H1 (cell line): ENCODE data around the gene UCKL1. TPM values are rescaled to one million over a fixed set of nuclear protein-coding genes. Genes with fewer than 3 reads are reported as not detected.

Experiments
- CTCF ChIA-PET: fragments of 300-600 bp; sonication (Branson Sonifier 250); formaldehyde crosslinking; loops from one replicate; lab custom pipeline; 2021; ENCODE audit not compliant: partially characterized antibody; lab: Charles Lee
- POLR2A ChIA-PET: fragments of 300-600 bp; sonication (Branson Sonifier 250); formaldehyde crosslinking; loops from one replicate; lab custom pipeline; 2021; ENCODE audit warnings: inconsistent platforms; ENCODE audit not compliant: partially characterized antibody; lab: Charles Lee
- DNase-seq, 2 experiments: peaks; one replicate each; pipeline versions ENCODE4 v3.0.0 to v3.0.0-alpha.2; 2010 to 2022; ENCODE audit warnings: low spot score in 2 of 2, low read depth in 1 of 2, mixed read lengths in 1 of 2
- FAIRE-seq: peaks from 2 replicates; lab custom pipeline; 2011; peaks lifted over from hg19 to GRCh38; lab: Jason Lieb, UNC
- H2AFZ ChIP-seq: 2 replicates; pipeline ENCODE4 v1.8.1; 2012; ENCODE audit warnings: low read length, inconsistent platforms
- H2AK5ac ChIP-seq: 2 replicates; pipeline ENCODE4 v1.6.1; 2013; ENCODE audit warnings: low read depth, low read length
- H2BK120ac ChIP-seq: replicated peaks from 2 replicates; pipeline ENCODE3; 2013; ENCODE audit warnings: low read depth, low read length, inconsistent platforms
- H2BK12ac ChIP-seq: 2 replicates; pipeline ENCODE4 v1.6.1; 2013; ENCODE audit warnings: low read depth, low read length
- H2BK15ac ChIP-seq: 2 replicates; pipeline ENCODE4 v1.6.1; 2013; ENCODE audit warnings: low read length
- H2BK20ac ChIP-seq: 2 replicates; pipeline ENCODE4 v1.6.1; 2013; ENCODE audit warnings: low read length
- H2BK5ac ChIP-seq: 2 replicates; pipeline ENCODE4 v1.6.1; 2013; ENCODE audit warnings: low read depth, low read length
- H3K14ac ChIP-seq: 2 replicates; pipeline ENCODE4 v1.6.1; 2013; ENCODE audit warnings: inconsistent platforms; ENCODE audit not compliant: insufficient read length
- H3K18ac ChIP-seq: 2 replicates; pipeline ENCODE4 v1.6.1; 2013; ENCODE audit warnings: low read length; ENCODE audit errors: extremely low read depth
- H3K23ac ChIP-seq: 2 replicates; pipeline ENCODE4 v1.6.1; 2013; ENCODE audit warnings: inconsistent platforms; ENCODE audit not compliant: insufficient read length
- H3K23me2 ChIP-seq: 2 replicates; pipeline ENCODE4 v1.6.1; 2013; ENCODE audit warnings: low read depth, low read length
- H3K27ac ChIP-seq: 2 replicates; pipeline ENCODE4 v1.6.1; 2011; ENCODE audit warnings: low read depth, low read length, inconsistent platforms
- H3K27me3 ChIP-seq, 4 experiments: replicated peaks in 1 of 4; 1 replicate in 1 of 4; 2 replicates in 3 of 4; pipeline versions ENCODE4 v1.6.1 to v1.8.1; 2011 to 2013; ENCODE audit warnings: low read length in 3 of 4, mild to moderate bottlenecking in 3 of 4, inconsistent platforms in 2 of 4, mixed read lengths in 2 of 4, moderate library complexity in 1 of 4; ENCODE audit not compliant: control insufficient read depth in 3 of 4, insufficient read depth in 3 of 4; ENCODE audit errors: extremely low read depth in 1 of 4
- H3K36me3 ChIP-seq, 4 experiments: 2 replicates each; pipeline versions ENCODE4 v1.6.1 to v1.8.1; 2011 to 2013; ENCODE audit warnings: mild to moderate bottlenecking in 4 of 4, low read length in 3 of 4, moderate library complexity in 2 of 4, control low read depth in 1 of 4, inconsistent platforms in 1 of 4; ENCODE audit not compliant: insufficient read depth in 4 of 4, control insufficient read depth in 2 of 4
- H3K4ac ChIP-seq: replicated peaks from 2 replicates; pipeline ENCODE3; 2013; ENCODE audit warnings: low read length, low read depth, mixed read lengths, inconsistent platforms; ENCODE audit not compliant: insufficient read length
- H3K4me1 ChIP-seq, 4 experiments: replicated peaks in 1 of 4; 1 replicate in 1 of 4; 2 replicates in 3 of 4; pipeline versions ENCODE4 v1.6.1 to v1.8.1; 2011 to 2013; ENCODE audit warnings: low read length in 3 of 4, inconsistent platforms in 2 of 4, mixed read lengths in 1 of 4; ENCODE audit not compliant: insufficient read depth in 4 of 4, control insufficient read depth in 3 of 4
- H3K4me2 ChIP-seq, 2 experiments: 2 replicates each; pipeline versions ENCODE4 v1.6.1 to v1.8.1; 2011 to 2013; ENCODE audit warnings: low read depth in 2 of 2, low read length in 2 of 2, control low read depth in 1 of 2, inconsistent platforms in 1 of 2, mild to moderate bottlenecking in 1 of 2; ENCODE audit not compliant: insufficient read depth in 1 of 2
- H3K4me3 ChIP-seq, 4 experiments: fragments of 200-600, 300-600 bp in 1 of 4; sonication (generic), shearing (Covaris generic), sonication (Bioruptor Twin) in 1 of 4; 2 replicates each; pipeline versions ENCODE4 v1.5.1 to v1.8.1; 2011 to 2016; ENCODE audit warnings: low read length in 4 of 4, low read depth in 3 of 4, control low read depth in 2 of 4, inconsistent platforms in 2 of 4, mild to moderate bottlenecking in 2 of 4, mixed read lengths in 1 of 4, moderate library complexity in 1 of 4; ENCODE audit not compliant: insufficient read depth in 2 of 4; ENCODE audit errors: extremely low read depth in 1 of 4
- H3K56ac ChIP-seq: replicated peaks from 2 replicates; pipeline ENCODE3; 2013; ENCODE audit warnings: low read depth, mild to moderate bottlenecking, mixed read lengths, low read length, inconsistent platforms; ENCODE audit not compliant: insufficient read length
- H3K79me1 ChIP-seq: 2 replicates; pipeline ENCODE4 v1.6.1; 2013; ENCODE audit warnings: low read depth, low read length, control low read depth
- H3K79me2 ChIP-seq, 2 experiments: 2 replicates each; pipeline versions ENCODE4 v1.6.1 to v1.8.1; 2012 to 2013; ENCODE audit warnings: low read length in 2 of 2, mild to moderate bottlenecking in 2 of 2, inconsistent platforms in 1 of 2; ENCODE audit not compliant: insufficient read depth in 2 of 2, control insufficient read depth in 1 of 2
- H3K9ac ChIP-seq, 4 experiments: replicated peaks in 1 of 4; 1 replicate in 1 of 4; 2 replicates in 3 of 4; pipeline versions ENCODE4 v1.6.1 to v1.8.1; 2011 to 2013; ENCODE audit warnings: low read depth in 3 of 4, low read length in 3 of 4, control low read depth in 2 of 4, mild to moderate bottlenecking in 2 of 4, moderate library complexity in 2 of 4, inconsistent platforms in 1 of 4; ENCODE audit errors: extremely low read depth in 1 of 4
- H3K9me3 ChIP-seq, 2 experiments: 2 replicates each; pipeline versions ENCODE4 v1.6.1 to v1.8.1; 2012 to 2013; ENCODE audit warnings: mild to moderate bottlenecking in 2 of 2, moderate library complexity in 2 of 2, control low read depth in 1 of 2, inconsistent platforms in 1 of 2, low read depth in 1 of 2, low read length in 1 of 2, mixed read lengths in 1 of 2; ENCODE audit not compliant: insufficient read depth in 2 of 2
- H4K20me1 ChIP-seq, 2 experiments: replicated peaks in 1 of 2; 2 replicates each; pipeline versions ENCODE3 to v1.8.1; 2011 to 2013; ENCODE audit warnings: inconsistent platforms in 2 of 2, low read length in 2 of 2, mild to moderate bottlenecking in 1 of 2; ENCODE audit not compliant: insufficient read depth in 2 of 2, control insufficient read depth in 1 of 2
- H4K5ac ChIP-seq: 2 replicates; pipeline ENCODE4 v1.6.1; 2013; ENCODE audit warnings: low read length, low read depth, mixed read lengths, inconsistent platforms; ENCODE audit not compliant: insufficient read length
- H4K8ac ChIP-seq: 2 replicates; pipeline ENCODE4 v1.8.0; 2013; ENCODE audit warnings: mild to moderate bottlenecking, moderate library complexity, low read length, inconsistent platforms; ENCODE audit not compliant: insufficient read depth; ENCODE audit errors: extremely low read depth
- H4K91ac ChIP-seq: replicated peaks from 2 replicates; pipeline ENCODE3; 2013; ENCODE audit warnings: low read length, mixed read lengths, inconsistent platforms; ENCODE audit not compliant: insufficient read length
- JUND ChIP-seq: IDR thresholded peaks from 2 replicates; pipeline ENCODE4 v1.6.1; 2011; ENCODE audit warnings: mild to moderate bottlenecking, improper control_type of control experiment, low read length
- PHF8 ChIP-seq: fragments of 200-600 bp; sonication (generic); conservative IDR thresholded peaks from 2 replicates; pipeline ENCODE4 v1.7.1; 2012; ENCODE audit warnings: low read depth, mild to moderate bottlenecking, inconsistent platforms, low read length, moderate library complexity
- RBBP5 ChIP-seq: IDR thresholded peaks from 2 replicates; pipeline ENCODE4 v1.7.1; 2012; ENCODE audit warnings: low read depth, mild to moderate bottlenecking, inconsistent platforms, low read length, moderate library complexity, borderline replicate concordance
- SAP30 ChIP-seq: fragments of 300-600 bp; sonication (generic); IDR thresholded peaks from 2 replicates; pipeline ENCODE4 v1.7.1; 2012; ENCODE audit warnings: low read length, moderate library complexity, mild to moderate bottlenecking, inconsistent platforms; ENCODE audit not compliant: insufficient read depth, insufficient replicate concordance
- SP1 ChIP-seq: IDR thresholded peaks from 2 replicates; pipeline ENCODE4 v1.6.1; 2011; ENCODE audit warnings: low read depth, low read length
- TAF1 ChIP-seq: IDR thresholded peaks from 2 replicates; pipeline ENCODE4 v1.6.1; 2011; ENCODE audit warnings: mild to moderate bottlenecking, low read depth, low read length
- WGBS, 2 experiments: shearing (Covaris generic) in 1 of 2; methylation state at CpG; one replicate each; pipeline versions ENCODE4 v1.1.6 to v1.1.7; 2013 to 2015; ENCODE audit warnings: low lambda C conversion rate in 2 of 2, mixed read lengths in 2 of 2, inconsistent platforms in 1 of 2, low coverage in 1 of 2, missing lambda C conversion rate in 1 of 2; ENCODE audit not compliant: insufficient replicate concordance in 2 of 2, insufficient coverage in 1 of 2, insufficient read length in 1 of 2; ENCODE audit errors: extremely low coverage in 1 of 2, missing lambda C conversion rate in 1 of 2; 5-methylcytosine and 5-hydroxymethylcytosine counted together
- long read RNA-seq, 2 experiments: library from RNA in 1 of 2; library from capped mRNA in 1 of 2; stranded (forward); transcript quantifications; one replicate each; pipeline ENCODE4 v2.0.0, GENCODE V29; 2021; ENCODE audit warnings: inconsistent platforms in 1 of 2
- polyA minus RNA-seq, 3 experiments: library from RNA; depleted of rRNA, polyadenylated mRNA; stranded (reverse); fragments of >200 nt; gene quantifications; 1 replicate in 2 of 3; 2 replicates in 1 of 3; pipeline ENCODE4 v1.2.3, GENCODE V29; 2011
- polyA plus RNA-seq, 7 experiments: library from polyadenylated mRNA; depleted of rRNA in 3 of 7; stranded (reverse) in 5 of 7; unstranded in 2 of 7; fragments of >200 nt in 5 of 7; fragments of 200-250 nt in 2 of 7; gene quantifications; 1 replicate in 5 of 7; 2 replicates in 1 of 7; 4 replicates in 1 of 7; pipeline versions ENCODE4 v1.2.1 to v1.2.3, GENCODE V29; 2011 to 2013; ENCODE audit warnings: missing spikeins in 2 of 7, mixed read lengths in 2 of 7
- total RNA-seq: library from RNA; stranded (reverse); fragmentation: NEBNext Ultra II Directional; extraction: Animal tissue kit (Norgen Biotek cat#: 25700); gene quantifications from 2 replicates; pipeline ENCODE4 v1.2.1, GENCODE V29; 2021
- TF ChIP-seq, protein P1 (sequence below): IDR thresholded peaks from 2 replicates; pipeline ENCODE4 v1.6.1; 2011; ENCODE audit warnings: low read depth, mild to moderate bottlenecking, low read length; ENCODE audit not compliant: insufficient read depth

Gene UCKL1
- total RNA-seq (36.5 and 37.4 TPM in 2 replicates), polyA plus RNA-seq (2011; rRNA removed) (91.2 and 106 TPM in 2 replicates), polyA minus RNA-seq (2011; rRNA and poly(A)+ RNA removed) (26.5 and 36.3 TPM in 2 replicates)
- polyA plus RNA-seq (2011; cell fraction: cytosol; rRNA removed): 73.4 TPM
- polyA plus RNA-seq (2011; cell fraction: nucleus; rRNA removed): 243 TPM
- 35.1 to 52.8 TPM (median 52.1 TPM) in 4 replicates for polyA plus RNA-seq (2012, experiment 1 of 2)
- 34.5 TPM for polyA plus RNA-seq (2012, experiment 2 of 2)
- polyA plus RNA-seq (2013, experiment 1 of 2): 26.4 TPM
- 24.2 TPM for polyA plus RNA-seq (2013, experiment 2 of 2)
- 28.2 TPM for polyA minus RNA-seq (2011; cell fraction: cytosol; rRNA and poly(A)+ RNA removed)
- 52.8 TPM for polyA minus RNA-seq (2011; cell fraction: nucleus; rRNA and poly(A)+ RNA removed)
- long read RNA-seq, experiment 1, partial matches to known transcripts: 16 of 32 reads
- long read RNA-seq, experiment 1, other reads (novel, unspliced or antisense): 16 of 32 reads
- long read RNA-seq, experiment 2, partial matches to known transcripts: 7 of 14 reads
- long read RNA-seq, experiment 2, other reads (novel, unspliced or antisense): 7 of 14 reads

DNA sequence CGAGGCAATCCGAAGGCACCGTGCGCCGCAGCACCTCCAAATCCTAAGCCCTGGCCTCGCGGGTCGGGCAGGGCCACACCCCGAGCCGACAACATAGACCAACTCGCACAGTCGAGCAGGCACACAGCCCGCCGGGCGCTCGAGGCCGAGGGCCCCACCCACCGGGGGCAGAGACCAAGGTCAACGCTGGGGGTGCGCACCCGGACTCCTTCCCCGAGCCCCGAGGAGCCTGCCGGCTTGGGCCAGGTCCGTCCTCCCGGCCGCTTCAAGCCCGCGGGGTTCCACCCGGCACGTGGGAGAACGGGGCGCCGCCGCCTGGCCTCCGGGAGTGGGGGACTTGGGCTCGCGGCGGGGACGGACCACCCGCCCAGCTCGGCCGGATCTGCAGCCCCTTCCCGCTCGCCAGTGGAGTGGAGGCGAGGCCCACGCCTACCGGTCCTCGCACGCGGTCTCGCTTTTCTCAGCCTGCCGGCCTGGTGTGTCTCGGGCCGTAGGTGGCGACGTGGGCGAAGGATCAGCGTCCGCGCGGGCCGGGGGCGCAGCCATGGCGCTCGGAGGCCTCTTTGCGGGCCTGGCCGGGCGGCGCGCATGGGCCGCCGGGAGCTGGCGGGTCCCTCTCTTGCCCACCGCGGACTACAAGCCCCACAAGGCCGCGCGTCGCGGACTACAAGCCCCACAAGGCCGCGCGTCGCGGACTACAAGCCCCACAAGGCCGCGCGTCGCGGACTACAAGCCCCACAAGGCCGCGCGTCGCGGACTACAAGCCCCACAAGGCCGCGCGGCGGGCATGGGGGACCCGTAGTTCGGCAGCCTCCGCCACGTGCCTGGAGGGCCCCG lies at the start of gene UCKL1:
TSS of gene UCKL1 (minus strand) at position 590 of the 837 bp plus-strand sequence. CDS start at position 546, 44 bp downstream.
- Histone ChIP-seq H2AFZ (peak within 1 kb of the TSS; percentile 67; the same call in 1 of the 2 replicates), H2AK5ac (no peak within 1 kb of the TSS), H3K4me2 (peak within 1 kb of the TSS; percentile 61 to 88)
- no peak for TF ChIP-seq SAP30
- TF ChIP-seq, protein P1, sequence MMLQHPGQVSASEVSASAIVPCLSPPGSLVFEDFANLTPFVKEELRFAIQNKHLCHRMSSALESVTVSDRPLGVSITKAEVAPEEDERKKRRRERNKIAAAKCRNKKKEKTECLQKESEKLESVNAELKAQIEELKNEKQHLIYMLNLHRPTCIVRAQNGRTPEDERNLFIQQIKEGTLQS: peak; percentile 76; the same call in 1 of the 2 replicates
- TF ChIP-seq SP1: peak; percentile 65; the same call in 1 of the 2 replicates
- no peak for TF ChIP-seq JUND
- TF ChIP-seq TAF1: 0 out of 2 replicates have a peak, but pooled peaks have one; percentile 58
- peak; percentile 53; the same call in 1 of the 2 replicates for TF ChIP-seq RBBP5
- TF ChIP-seq PHF8: peak; percentile 84

More for the DNA sequence above, at the start of gene UCKL1:
- peak within 1 kb of the TSS; percentile 97 for H2BK5ac ChIP-seq
- H3K56ac ChIP-seq: peak within 1 kb of the TSS; percentile 59
- CTCF ChIA-PET: interaction anchor here (0.7 to 2.9 kb wide), 5 partner anchors 16 to 60 kb away, joined by 3 to 14 read pairs (median 4); no protein-coding TSS in a partner anchor
- H3K36me3 ChIP-seq: peaks cover 0 to 7% (median 3%) of the 10 kb centered on the region in 4 experiments; a peak in 3 of 8 replicates
- peaks cover 0 to 19% (median 12%) of the 10 kb centered on the region in 4 experiments; a peak in 6 of 7 replicates for H3K4me1 ChIP-seq
- peak within 1 kb of the TSS; percentile 67 to 90 (median 85) for H3K9ac ChIP-seq
- peak within 1 kb of the TSS; percentile 21 for H2BK120ac ChIP-seq
- peak within 1 kb of the TSS; percentile 94 to 98 (median 96) for H3K4me3 ChIP-seq
- H4K91ac ChIP-seq: peak within 1 kb of the TSS; percentile 96
- POLR2A ChIA-PET: interaction anchor here (0.6 to 4.0 kb wide), 12 partner anchors 12 to 435 kb away, joined by 3 to 68 read pairs (median 3); partner anchors contain the start of genes PRPF6 and TPD52L2
- peak within 1 kb of the TSS; percentile 91 for H4K8ac ChIP-seq
- H3K27ac ChIP-seq: peak within 1 kb of the TSS; percentile 69
- H3K23ac ChIP-seq: no peak within 1 kb of the TSS
- 1% methylated on average over 71 of the region's 105 CpGs; no CpG with 5 or more reads in 1 of the 2 experiments for WGBS, 2 experiments
- H3K27me3 ChIP-seq: no peaks in the 10 kb centered on the region
- peaks cover 22% of the 10 kb centered on the region for H3K79me1 ChIP-seq
- H3K23me2 ChIP-seq: peaks cover 8% of the 10 kb centered on the region; the same call in 1 of the 2 replicates
- peaks cover 17 to 45% of the 10 kb centered on the region in 2 experiments; a peak in 3 of 4 replicates for H3K79me2 ChIP-seq
- no peak for FAIRE-seq
- H3K9me3 ChIP-seq: no peaks in the 10 kb centered on the region
- peak within 1 kb of the TSS; percentile 95 for H4K5ac ChIP-seq
- H2BK12ac ChIP-seq: no peak within 1 kb of the TSS
- H2BK20ac ChIP-seq: no peak within 1 kb of the TSS
- peak within 1 kb of the TSS; percentile 81 for H3K4ac ChIP-seq
- 0 out of 2 replicates have a peak within 1 kb of the TSS, but pooled peaks have one; percentile 29 for H2BK15ac ChIP-seq
- DNase-seq: peak in 1 of 2 experiments; percentile 91
- peak within 1 kb of the TSS; percentile 99 for H3K18ac ChIP-seq
- H3K14ac ChIP-seq: no peak within 1 kb of the TSS
- H4K20me1 ChIP-seq: peaks cover 10 to 22% of the 10 kb centered on the region in 2 experiments
